CD14-positive monocyte (primary cell): ENCODE results near the gene UBE2O. TPM values are rescaled to one million over a fixed set of nuclear protein-coding genes. Genes with fewer than 3 reads are reported as not detected.

Experiments used
- DNase-seq, 3 donors: peaks; one replicate each; pipeline ENCODE4 v3.0.0-alpha.2; 2011 to 2022
- H2AFZ ChIP-seq: 2 replicates; pipeline ENCODE4 v1.6.0; 2012; ENCODE audit warnings: mild to moderate bottlenecking, low read depth, low read length, inconsistent platforms; ENCODE audit not compliant: insufficient read depth, poor library complexity, severe bottlenecking
- H3K27ac ChIP-seq, 2 donors: 1 replicate in 1 of 2; 2 replicates in 1 of 2; pipeline ENCODE4 v1.5.1; 2012 to 2013; ENCODE audit warnings: low read length in 2 of 2, control low read depth in 1 of 2, inconsistent platforms in 1 of 2, low read depth in 1 of 2, mild to moderate bottlenecking in 1 of 2
- H3K27me3 ChIP-seq, 2 donors: one replicate each; pipeline versions ENCODE4 v1.6.0 to v1.6.1; 2011 to 2013; ENCODE audit warnings: low read length in 2 of 2; ENCODE audit not compliant: control insufficient read depth in 2 of 2, insufficient read depth in 2 of 2
- H3K36me3 ChIP-seq, 2 donors: replicated peaks in 1 of 2; 1 replicate in 1 of 2; 2 replicates in 1 of 2; pipeline versions ENCODE4 v1.5.1 to v1.6.1; 2012 to 2013; ENCODE audit warnings: low read length in 2 of 2, control low read depth in 1 of 2, inconsistent platforms in 1 of 2, mild to moderate bottlenecking in 1 of 2; ENCODE audit not compliant: insufficient read depth in 2 of 2, control insufficient read depth in 1 of 2
- H3K4me1 ChIP-seq, 2 donors: 1 replicate in 1 of 2; 2 replicates in 1 of 2; pipeline versions ENCODE4 v1.5.1 to v1.6.1; 2012 to 2013; ENCODE audit warnings: low read length in 2 of 2, control low read depth in 1 of 2, inconsistent platforms in 1 of 2, mild to moderate bottlenecking in 1 of 2, moderate library complexity in 1 of 2; ENCODE audit not compliant: insufficient read depth in 2 of 2, control insufficient read depth in 1 of 2
- H3K4me2 ChIP-seq: replicated peaks from 2 replicates; pipeline ENCODE3; 2012; ENCODE audit warnings: low read length, moderate library complexity, mild to moderate bottlenecking; ENCODE audit not compliant: poor library complexity, severe bottlenecking; ENCODE audit errors: extremely low read depth
- H3K4me3 ChIP-seq, 3 experiments: fragments of 200-600 bp in 1 of 3; sonication (generic) in 1 of 3; replicated peaks in 1 of 3; 1 replicate in 2 of 3; 2 replicates in 1 of 3; pipeline ENCODE4 v1.5.1; 2011 to 2013; ENCODE audit warnings: low read length in 3 of 3, mild to moderate bottlenecking in 3 of 3, control low read depth in 2 of 3, low read depth in 2 of 3, inconsistent platforms in 1 of 3, moderate library complexity in 1 of 3
- H3K79me2 ChIP-seq: 2 replicates; pipeline ENCODE4 v1.6.0; 2012; ENCODE audit warnings: mild to moderate bottlenecking, control low read depth, inconsistent platforms, low read length, moderate library complexity; ENCODE audit not compliant: insufficient read depth
- H3K9ac ChIP-seq: 2 replicates; pipeline ENCODE4 v1.6.0; 2017; ENCODE audit warnings: low read length, mild to moderate bottlenecking; ENCODE audit not compliant: insufficient read depth, poor library complexity, severe bottlenecking
- H3K9me3 ChIP-seq, 2 donors: replicated peaks in 1 of 2; 1 replicate in 1 of 2; 2 replicates in 1 of 2; pipeline versions ENCODE4 v1.5.1 to v1.6.1; 2012 to 2013; ENCODE audit warnings: low read length in 2 of 2, control low read depth in 1 of 2; ENCODE audit not compliant: control insufficient read depth in 1 of 2, insufficient read depth in 1 of 2
- H4K20me1 ChIP-seq: 2 replicates; pipeline ENCODE4 v1.6.0; 2012; ENCODE audit warnings: mild to moderate bottlenecking, low read length, control low read depth, moderate library complexity; ENCODE audit not compliant: insufficient read depth
- H3K27ac Mint-ChIP-seq, 7 donors: one replicate each; pipeline ENCODE4 v1.8.0; 2020; ENCODE audit warnings: mild to moderate bottlenecking in 7 of 7, mixed read lengths in 7 of 7, moderate library complexity in 6 of 7, inconsistent platforms in 2 of 7
- H3K27me3 Mint-ChIP-seq, 3 donors: one replicate each; pipeline ENCODE4 v1.8.0; 2021 to 2022; ENCODE audit warnings: low read depth in 3 of 3, mild to moderate bottlenecking in 3 of 3, mixed read lengths in 3 of 3, moderate library complexity in 3 of 3, inconsistent platforms in 1 of 3
- H3K36me3 Mint-ChIP-seq, 2 donors: one replicate each; pipeline ENCODE4 v1.8.0; 2020; ENCODE audit warnings: mixed read lengths in 2 of 2, inconsistent platforms in 1 of 2, mild to moderate bottlenecking in 1 of 2
- H3K4me1 Mint-ChIP-seq: one replicate; pipeline ENCODE4 v1.8.0; 2020; ENCODE audit warnings: mild to moderate bottlenecking, mixed read lengths
- H3K4me3 Mint-ChIP-seq, 2 donors: one replicate each; pipeline ENCODE4 v1.8.0; 2020; ENCODE audit warnings: mild to moderate bottlenecking in 2 of 2, mixed read lengths in 2 of 2, moderate library complexity in 1 of 2
- H3K9me3 Mint-ChIP-seq, 7 donors: one replicate each; pipeline ENCODE4 v1.8.0; 2020 to 2022; ENCODE audit warnings: mixed read lengths in 7 of 7, mild to moderate bottlenecking in 6 of 7, moderate library complexity in 6 of 7, inconsistent platforms in 2 of 7
- WGBS: methylation state at CpG from one replicate; pipeline ENCODE4 v1.1.5; 2013; ENCODE audit warnings: missing lambda C conversion rate; ENCODE audit not compliant: insufficient coverage; 5-methylcytosine and 5-hydroxymethylcytosine counted together
- intact Hi-C, 2 donors: fragments of 100-400 bp; cut with micrococcal nuclease; formaldehyde crosslinking; loops; one replicate each; pipeline versions ENCODE4 v1.15.0 to v1.15.1; 2023
- polyA plus RNA-seq, 3 donors: library from polyadenylated mRNA; depleted of rRNA in 1 of 3; unstranded in 2 of 3; stranded (reverse) in 1 of 3; fragments of 300-500 nt in 2 of 3; fragments of >200 nt in 1 of 3; fragmentation: Illumina TruSeq in 2 of 3; gene quantifications; 1 replicate in 2 of 3; 2 replicates in 1 of 3; pipeline ENCODE4 v1.2.3, GENCODE V29; 2012 to 2021
- TF ChIP-seq, protein P1 (sequence below): fragments of 200-600 bp; IDR thresholded peaks from one replicate; pipeline ENCODE4 v1.8.0; 2022; ENCODE audit warnings: antibody characterized with exemption, mild to moderate bottlenecking

UBE2O gene
- polyA plus RNA-seq, 3 donors, result 1.3 to 15.1 (median 4.5) TPM

DNA sequence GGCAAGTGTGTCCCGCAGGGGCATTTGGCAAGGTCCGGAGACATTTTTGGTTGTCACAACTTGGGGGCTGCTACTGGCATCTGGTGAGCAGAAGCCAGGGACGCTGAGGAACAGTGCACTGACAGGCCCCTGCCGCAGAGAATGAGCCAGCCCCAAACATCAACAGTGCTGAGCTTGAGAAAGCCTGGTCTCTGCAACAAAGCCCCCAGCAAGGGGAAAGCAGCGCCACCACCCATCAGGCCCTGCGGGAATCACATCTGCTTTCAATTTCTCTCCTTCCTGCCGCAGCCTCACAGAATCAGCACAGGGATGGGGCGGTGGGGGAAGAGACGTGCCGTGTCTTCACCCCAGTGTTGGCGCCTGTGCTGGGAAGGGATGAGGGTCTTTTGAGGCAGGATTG, 84.4 kb downstream of the UBE2O start:
- Mint-ChIP-seq H3K27ac (no peak overlapping the region), H3K27me3 (peaks cover 4 to 12% (median 4%) of the 10 kb centered on the region in 3 donors), H3K36me3 (peaks cover 0 to 6% of the 10 kb centered on the region in 2 donors), H3K4me1 (peaks cover under 1% of the 10 kb centered on the region), H3K9me3 (peaks cover 0 to 2% (median 0%) of the 10 kb centered on the region in 7 donors), H3K4me3 (no peak overlapping the region)
- Histone ChIP-seq H3K27me3 (no peaks in the 10 kb centered on the region), H3K79me2 (no peaks in the 10 kb centered on the region), H3K27ac (no peak overlapping the region), H3K9ac (no peak overlapping the region), H2AFZ (no peak overlapping the region), H4K20me1 (no peaks in the 10 kb centered on the region), H3K36me3 (no peaks in the 10 kb centered on the region), H3K4me2 (no peak overlapping the region), H3K9me3 (no peaks in the 10 kb centered on the region), H3K4me1 (peaks cover 0 to under 1% of the 10 kb centered on the region in 2 donors), H3K4me3 (no peak overlapping the region)
- DNase-seq, result no peak
- 100% methylated on average over 6 of the region's 11 CpGs for WGBS
- TF ChIP-seq, protein P1, sequence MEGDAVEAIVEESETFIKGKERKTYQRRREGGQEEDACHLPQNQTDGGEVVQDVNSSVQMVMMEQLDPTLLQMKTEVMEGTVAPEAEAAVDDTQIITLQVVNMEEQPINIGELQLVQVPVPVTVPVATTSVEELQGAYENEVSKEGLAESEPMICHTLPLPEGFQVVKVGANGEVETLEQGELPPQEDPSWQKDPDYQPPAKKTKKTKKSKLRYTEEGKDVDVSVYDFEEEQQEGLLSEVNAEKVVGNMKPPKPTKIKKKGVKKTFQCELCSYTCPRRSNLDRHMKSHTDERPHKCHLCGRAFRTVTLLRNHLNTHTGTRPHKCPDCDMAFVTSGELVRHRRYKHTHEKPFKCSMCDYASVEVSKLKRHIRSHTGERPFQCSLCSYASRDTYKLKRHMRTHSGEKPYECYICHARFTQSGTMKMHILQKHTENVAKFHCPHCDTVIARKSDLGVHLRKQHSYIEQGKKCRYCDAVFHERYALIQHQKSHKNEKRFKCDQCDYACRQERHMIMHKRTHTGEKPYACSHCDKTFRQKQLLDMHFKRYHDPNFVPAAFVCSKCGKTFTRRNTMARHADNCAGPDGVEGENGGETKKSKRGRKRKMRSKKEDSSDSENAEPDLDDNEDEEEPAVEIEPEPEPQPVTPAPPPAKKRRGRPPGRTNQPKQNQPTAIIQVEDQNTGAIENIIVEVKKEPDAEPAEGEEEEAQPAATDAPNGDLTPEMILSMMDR, result no peak
- intact Hi-C loops, result no loop called here

DNA sequence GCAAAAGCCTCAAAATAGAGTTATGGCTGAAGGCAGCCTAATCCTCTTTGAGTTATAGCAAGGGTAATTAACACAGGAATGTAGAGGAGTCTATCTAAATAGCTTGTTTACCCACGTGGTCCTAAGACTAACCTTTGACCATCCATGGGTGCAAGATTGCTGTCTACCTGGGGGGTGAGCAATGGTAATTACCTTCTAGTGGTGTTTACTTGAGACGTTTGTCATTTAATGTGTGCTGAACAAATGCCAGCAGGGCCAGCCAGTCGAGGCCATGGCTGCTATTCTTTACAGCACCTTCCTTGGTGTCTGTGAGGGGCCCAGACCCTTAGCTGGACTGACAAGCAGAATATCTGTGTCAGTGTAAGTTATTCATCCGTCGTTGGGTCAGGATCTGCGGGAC, 85.3 kb downstream of the UBE2O start:
- Mint-ChIP-seq H3K27me3 (peaks cover 2 to 14% (median 7%) of the 10 kb centered on the region in 3 donors), H3K9me3 (peaks cover 0 to 2% (median 0%) of the 10 kb centered on the region in 7 donors), H3K4me1 (peaks cover 5% of the 10 kb centered on the region), H3K27ac (no peak overlapping the region), H3K36me3 (peaks cover 0 to 6% of the 10 kb centered on the region in 2 donors), H3K4me3 (no peak overlapping the region)
- WGBS, result 85% methylated on average over 2 of the region's 6 CpGs
- Histone ChIP-seq H3K4me1 (peaks cover 0 to 9% of the 10 kb centered on the region in 2 donors), H3K9me3 (no peaks in the 10 kb centered on the region), H2AFZ (no peak overlapping the region), H3K4me2 (no peak overlapping the region), H3K4me3 (no peak overlapping the region), H3K79me2 (no peaks in the 10 kb centered on the region), H4K20me1 (no peaks in the 10 kb centered on the region), H3K27me3 (no peaks in the 10 kb centered on the region), H3K27ac (no peak overlapping the region), H3K36me3 (no peaks in the 10 kb centered on the region), H3K9ac (no peak overlapping the region)
- DNase-seq, result no peak
- intact Hi-C loops, result no loop called here
- TF ChIP-seq, protein P1, result no peak
